Measurements from ENCODE around the gene CYP11A1.

CYP11A1 gene

GRCh38 chr15:74322558-74323180 is 44.8 kb downstream of the CYP11A1 start:
- peak in 1 of 2 donors; percentile 39 for DNase-seq (ENCODE audit: low read depth in 2 of 2)

- no peak for DNase-seq (ENCODE audit: low read depth in 2 of 2)
These were observed 46.8 kb downstream of the CYP11A1 start for GRCh38 chr15:74320352-74321247.

GRCh38 chr15:74319596-74320351 is 47.7 kb downstream of the CYP11A1 start:
- no peak for DNase-seq (ENCODE audit: low read depth in 2 of 2)

- no peak for DNase-seq (ENCODE audit: low read depth in 2 of 2)
These were observed 48.3 kb downstream of the CYP11A1 start for GRCh38 chr15:74319138-74319460.

- DNase-seq (ENCODE audit: low read depth in 2 of 2): no peak
These were observed 48.9 kb downstream of the CYP11A1 start for GRCh38 chr15:74318376-74319137.

GRCh38 chr15:74317820-74318375 is 49.5 kb downstream of the CYP11A1 start:
- DNase-seq (ENCODE audit: low read depth in 2 of 2): no peak

DNA sequence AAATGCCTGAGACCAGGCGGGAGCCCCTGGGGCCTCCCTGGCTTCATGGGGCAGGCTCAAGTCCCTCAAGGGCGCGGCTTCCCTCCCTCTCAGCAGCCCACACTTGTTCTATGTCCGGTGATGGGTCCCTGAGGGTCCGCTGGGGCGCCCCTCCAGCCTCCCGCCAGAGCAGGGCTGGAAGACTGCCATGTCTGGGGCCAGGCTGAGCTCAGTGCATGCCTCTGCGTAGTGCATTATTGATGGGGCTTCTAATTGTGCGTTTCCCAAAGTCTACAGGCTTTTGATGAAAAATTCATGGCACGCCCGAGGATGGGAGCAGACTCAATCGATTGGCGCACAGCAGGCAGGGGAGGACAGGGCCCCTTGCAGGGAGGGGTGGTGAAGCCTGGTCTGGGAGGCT is 51.3 kb downstream of the CYP11A1 start:
- no peak for DNase-seq (ENCODE audit: low read depth in 2 of 2)

- DNase-seq (ENCODE audit: low read depth in 2 of 2): no peak
These were observed 51.8 kb downstream of the CYP11A1 start for GRCh38 chr15:74315626-74316025.

DNA sequence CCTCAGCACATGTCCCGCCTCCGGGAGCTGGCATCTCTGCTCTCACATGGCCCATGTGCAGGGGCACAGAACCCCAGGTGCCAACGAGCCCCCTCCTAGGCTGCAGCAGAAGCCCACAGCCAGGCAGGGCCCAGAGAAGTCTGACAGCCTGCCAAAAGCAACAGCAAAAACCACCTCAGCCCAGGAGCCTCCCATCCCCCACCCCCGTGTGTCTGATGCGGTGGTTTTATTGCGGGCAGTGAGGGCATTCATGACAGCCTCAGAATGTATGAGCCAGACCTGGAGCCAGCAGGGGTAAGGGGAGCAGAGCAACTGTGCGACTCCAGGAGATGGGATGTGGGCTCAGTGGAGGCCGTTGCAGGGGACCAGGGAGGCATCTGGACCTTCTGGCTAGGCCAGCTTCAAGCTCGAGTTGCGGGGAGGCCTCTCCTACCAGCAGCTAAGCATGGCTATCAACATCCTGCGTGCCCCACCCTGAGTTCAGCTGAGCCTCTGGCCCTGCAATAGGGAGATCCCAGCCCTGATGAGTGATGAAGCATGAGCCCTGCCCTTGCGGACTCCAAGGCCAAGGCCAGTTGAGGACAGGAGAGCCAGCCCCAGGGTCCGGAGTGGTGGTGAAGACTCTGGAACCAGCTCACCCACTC is 52.5 kb downstream of the CYP11A1 start:
- no peak for DNase-seq (ENCODE audit: low read depth in 2 of 2)

GRCh38 chr15:74313889-74314288 is 53.6 kb downstream of the CYP11A1 start:
- no peak for DNase-seq (ENCODE audit: low read depth in 2 of 2)

DNA sequence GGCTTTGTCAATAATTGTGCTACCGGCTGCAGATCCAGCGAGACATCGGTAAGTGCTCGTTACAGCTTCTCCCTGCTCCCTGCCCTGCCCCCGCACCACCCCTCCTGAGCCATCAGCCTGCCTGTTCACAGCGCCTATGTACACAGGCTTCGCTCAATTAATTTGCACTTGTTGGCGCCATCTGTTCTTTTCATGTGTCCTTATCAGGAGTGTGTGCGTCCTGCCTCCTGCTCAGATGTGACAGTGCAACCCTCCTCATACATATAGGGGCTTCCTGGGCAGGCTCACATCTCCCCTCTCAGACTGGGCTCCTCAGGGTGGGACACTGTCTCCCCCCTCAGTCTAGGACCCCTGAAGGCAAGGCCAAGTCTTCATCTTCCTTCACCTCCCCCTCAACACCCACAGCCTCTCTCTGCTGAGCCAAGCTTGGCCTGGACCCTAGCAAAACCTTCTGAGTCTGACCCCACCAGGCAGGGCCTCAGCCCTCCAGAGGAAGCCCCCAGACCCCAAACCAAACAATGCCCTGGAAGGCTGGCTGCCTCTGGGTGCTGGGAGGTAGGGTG is 54.9 kb downstream of the CYP11A1 start:
- DNase-seq (ENCODE audit: low read depth in 2 of 2): no peak

DNA sequence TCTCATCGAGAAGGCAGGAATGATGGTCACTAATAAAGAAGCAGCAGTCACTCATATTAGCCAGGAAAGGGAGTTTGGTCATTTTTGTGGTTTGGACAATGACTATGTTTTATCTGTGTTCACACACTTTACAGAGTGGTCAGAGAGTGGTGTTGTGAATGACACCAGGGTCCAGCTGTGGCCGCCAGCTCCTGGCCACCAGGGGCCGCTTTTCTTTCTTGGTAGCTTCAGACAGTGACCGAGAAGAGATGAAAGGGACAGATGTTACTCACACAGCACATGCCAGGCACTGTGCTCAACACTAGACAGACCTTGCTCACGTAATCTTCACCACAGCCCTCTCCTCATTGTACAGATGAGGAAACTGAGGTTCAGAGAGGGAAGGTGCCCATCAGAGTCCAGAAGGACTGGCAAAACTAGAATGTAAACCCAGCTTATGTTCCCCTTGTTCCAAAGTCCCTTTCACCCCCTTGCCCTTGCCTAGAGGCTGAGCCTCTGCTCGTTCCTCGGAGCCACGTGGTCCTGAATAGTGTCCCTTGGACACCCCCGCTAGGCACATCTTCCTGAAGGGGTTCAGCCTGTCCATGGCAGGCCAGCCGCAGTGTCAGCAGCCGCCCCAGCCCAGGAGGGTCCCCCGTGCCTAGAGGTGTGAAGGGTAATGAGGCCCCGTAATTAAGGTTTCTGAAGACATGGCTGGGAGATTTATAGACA is 55.6 kb downstream of the CYP11A1 start:
- no peak for DNase-seq (ENCODE audit: low read depth in 2 of 2)

- no peak for DNase-seq (ENCODE audit: low read depth in 2 of 2)
These were observed 59.3 kb downstream of the CYP11A1 start for GRCh38 chr15:74307827-74308811.

DNA sequence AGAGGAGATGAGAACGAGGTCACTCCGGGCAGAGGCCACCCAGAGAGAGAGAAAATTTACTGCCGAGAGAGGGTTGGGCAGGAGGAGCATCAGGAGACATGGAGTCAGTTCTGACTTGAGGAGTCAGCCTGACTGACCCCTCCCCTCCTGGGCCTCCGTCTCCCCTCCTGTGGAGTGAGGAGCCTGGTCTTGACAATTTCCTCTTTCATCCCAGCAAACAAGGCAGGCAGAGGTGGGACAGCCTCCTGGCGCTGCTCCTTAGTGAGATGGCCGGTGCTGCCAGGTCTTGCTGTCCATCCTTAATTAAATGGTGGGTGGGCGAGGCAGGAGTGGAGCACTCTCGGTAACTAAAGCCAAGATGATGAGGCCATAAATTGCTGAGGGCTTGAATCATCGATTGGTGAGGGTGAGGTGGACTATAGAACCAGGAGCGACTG is 60.6 kb downstream of the CYP11A1 start:
- no peak for DNase-seq (ENCODE audit: low read depth in 2 of 2)

DNA sequence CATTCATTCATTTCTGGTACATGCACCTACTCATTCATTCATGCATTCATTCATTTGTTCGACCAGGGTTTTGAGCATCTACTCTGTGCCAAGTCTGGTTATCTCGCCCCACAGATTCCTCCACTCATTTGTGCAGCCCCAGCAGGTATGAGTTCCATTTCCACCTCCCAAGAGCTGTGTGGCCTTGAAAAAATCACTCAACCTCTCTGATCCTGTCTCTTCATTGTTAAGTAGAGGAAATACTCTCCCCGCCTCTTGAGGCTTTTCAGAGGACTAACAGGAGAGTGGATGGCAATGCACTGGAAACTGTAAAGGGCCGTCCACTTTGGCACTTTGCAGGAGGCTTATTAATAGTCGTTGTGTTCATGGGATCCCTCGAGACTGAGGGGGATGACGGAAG is 61.8 kb downstream of the CYP11A1 start:
- DNase-seq (ENCODE audit: low read depth in 2 of 2): no peak

- no peak for DNase-seq (ENCODE audit: low read depth in 2 of 2)
These were observed 63.0 kb downstream of the CYP11A1 start for GRCh38 chr15:74304431-74304830.

GRCh38 chr15:74303741-74304309 is 63.6 kb downstream of the CYP11A1 start:
- no peak for DNase-seq (ENCODE audit: low read depth in 2 of 2)

DNA sequence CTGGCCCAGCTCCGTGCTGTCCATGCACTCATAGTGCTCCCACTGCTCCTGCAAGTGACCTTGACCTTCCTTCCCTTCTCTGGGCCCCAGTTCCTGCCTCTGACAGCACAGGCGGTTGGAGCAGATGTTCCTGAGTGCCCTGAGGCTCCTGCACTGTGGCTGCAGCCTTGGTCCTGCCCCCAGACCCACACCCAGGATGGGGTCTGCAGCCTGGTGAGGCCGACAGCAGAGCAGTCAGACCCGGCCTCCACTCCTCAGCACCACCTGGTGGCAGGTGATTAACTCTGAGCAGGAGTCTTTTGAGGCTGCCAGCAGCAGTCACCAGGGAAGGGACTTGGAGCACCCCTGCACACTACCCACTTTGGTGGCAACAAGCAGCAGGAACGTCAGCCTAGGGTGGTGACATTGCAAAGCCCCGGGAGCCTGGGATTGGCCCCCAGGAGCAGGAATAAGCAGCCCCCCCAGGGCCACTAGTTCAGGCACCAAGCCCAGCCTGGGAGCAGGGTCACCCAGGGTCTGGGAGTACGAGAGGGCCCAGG is 64.6 kb downstream of the CYP11A1 start:
- DNase-seq (ENCODE audit: low read depth in 2 of 2): no peak

Measured in stimulated activated CD8-positive, alpha-beta memory T cell treated with anti-CD3 and anti-CD28 coated beads, Interleukin-15, amount 100 ng/mL, for 4 hours (primary cell).